Measurements from ENCODE around the gene CHML.

The CHML gene

DNA sequence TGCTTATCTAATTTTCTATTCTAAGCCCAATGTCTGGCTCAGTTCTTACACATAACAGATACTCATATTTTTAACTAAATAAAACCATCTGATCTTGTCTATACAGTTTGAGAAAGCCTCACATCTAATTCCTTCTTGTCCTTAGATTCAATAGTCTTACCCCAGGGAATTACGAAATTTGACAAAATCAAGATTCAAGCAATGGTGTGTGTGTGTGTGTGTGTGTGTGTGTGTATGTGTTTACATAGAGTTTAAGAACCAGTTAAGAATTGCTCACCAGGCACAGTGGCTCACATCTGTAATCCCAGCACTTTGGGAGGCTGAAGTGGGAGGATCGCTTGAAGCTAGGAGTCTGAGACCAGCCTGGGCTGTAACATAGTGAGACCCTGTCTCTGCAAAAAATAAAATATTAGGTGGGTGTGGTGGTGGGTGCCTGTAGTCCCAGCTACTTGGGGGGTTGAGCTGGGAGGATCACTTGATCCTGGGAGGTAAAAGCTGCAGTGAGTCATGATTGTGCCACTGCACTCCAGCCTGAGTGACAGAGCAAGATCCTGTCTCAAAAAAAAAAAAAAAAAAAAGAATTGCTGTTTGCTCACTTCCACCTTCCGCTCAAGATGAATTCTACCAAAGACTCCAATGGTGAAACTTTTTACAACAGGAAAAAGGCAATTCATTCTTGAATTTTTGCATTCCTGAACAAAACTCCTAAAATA is 18.1 kb upstream of the CHML start:
- DNase-seq (ENCODE audit: extremely low read depth, low read depth), result no peak
- TF ChIP-seq, protein P1, sequence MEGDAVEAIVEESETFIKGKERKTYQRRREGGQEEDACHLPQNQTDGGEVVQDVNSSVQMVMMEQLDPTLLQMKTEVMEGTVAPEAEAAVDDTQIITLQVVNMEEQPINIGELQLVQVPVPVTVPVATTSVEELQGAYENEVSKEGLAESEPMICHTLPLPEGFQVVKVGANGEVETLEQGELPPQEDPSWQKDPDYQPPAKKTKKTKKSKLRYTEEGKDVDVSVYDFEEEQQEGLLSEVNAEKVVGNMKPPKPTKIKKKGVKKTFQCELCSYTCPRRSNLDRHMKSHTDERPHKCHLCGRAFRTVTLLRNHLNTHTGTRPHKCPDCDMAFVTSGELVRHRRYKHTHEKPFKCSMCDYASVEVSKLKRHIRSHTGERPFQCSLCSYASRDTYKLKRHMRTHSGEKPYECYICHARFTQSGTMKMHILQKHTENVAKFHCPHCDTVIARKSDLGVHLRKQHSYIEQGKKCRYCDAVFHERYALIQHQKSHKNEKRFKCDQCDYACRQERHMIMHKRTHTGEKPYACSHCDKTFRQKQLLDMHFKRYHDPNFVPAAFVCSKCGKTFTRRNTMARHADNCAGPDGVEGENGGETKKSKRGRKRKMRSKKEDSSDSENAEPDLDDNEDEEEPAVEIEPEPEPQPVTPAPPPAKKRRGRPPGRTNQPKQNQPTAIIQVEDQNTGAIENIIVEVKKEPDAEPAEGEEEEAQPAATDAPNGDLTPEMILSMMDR (IDR thresholded peaks at IDR 0.05; ENCODE audit: low read depth, low read length), result no peak

DNA sequence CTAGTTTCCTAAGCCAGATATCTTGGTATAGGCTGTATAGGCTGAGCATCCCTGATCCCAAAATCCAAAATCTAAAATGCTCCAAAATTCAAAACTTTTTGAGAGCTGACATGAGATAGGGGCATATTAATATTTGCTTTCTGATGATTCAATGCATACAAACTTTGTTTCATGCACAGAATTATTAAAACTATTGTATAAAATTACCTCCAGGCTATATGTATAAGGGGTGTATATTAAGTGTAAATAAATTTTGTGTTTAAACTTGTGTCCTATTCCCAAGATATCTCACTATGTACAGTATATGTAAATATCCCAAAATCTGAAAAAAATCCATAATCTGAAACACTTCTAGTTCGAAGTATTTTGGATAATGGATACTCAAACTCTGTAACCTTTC is 14.5 kb upstream of the CHML start:
- TF ChIP-seq, protein P1 (IDR thresholded peaks at IDR 0.05; ENCODE audit: low read depth, low read length), result no peak
- no peak for DNase-seq (ENCODE audit: extremely low read depth, low read depth)

DNA sequence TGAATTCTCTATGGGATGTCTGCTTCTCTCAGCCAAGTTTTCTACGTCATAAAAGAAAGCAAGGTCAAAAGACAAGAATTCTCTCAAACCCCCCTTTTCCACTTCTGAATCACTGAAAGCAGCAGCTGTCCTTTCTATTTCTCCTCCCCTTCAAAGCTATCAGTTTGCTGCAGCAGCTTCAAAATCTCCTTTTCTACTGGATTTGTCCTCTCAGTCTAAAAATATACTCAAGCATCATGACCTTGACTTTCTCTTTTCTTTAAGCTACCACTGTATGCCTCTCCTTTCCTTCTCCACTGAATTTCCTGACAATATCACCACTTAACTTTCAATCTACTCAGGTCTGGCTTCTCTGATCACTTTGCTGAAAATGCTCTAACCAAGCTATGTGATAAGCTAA is 13.8 kb upstream of the CHML start:
- no peak for DNase-seq (ENCODE audit: extremely low read depth, low read depth)
- TF ChIP-seq, protein P1 (IDR thresholded peaks at IDR 0.05; ENCODE audit: low read depth, low read length), result no peak

DNA sequence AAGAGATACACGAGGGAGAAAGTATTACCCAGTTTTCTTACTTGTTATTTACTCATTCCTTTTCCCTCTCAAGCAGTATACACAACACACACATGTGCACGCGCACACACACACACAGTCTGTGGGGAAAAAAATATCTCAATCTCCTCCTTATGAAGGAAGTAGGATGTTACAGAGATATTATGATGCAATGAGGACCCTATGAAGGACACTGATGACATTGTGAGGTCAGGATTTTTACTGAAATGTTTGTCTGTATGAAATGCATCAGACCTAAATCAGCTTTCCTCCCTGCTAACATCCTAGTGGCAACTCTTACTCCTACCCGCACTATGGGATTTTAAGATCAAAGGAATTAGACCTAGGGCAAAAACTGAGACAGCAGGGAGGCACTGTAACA is 11.8 kb upstream of the CHML start, which contains the start of gene WDR64:
WDR64 (plus strand) TSS at position 270 of the 400 bp plus-strand sequence. CDS start 204 bp downstream, outside the sequence.
- TF ChIP-seq, protein P1 (IDR thresholded peaks at IDR 0.05; ENCODE audit: low read depth, low read length), result no peak
- DNase-seq (ENCODE audit: extremely low read depth, low read depth), result no peak

DNA sequence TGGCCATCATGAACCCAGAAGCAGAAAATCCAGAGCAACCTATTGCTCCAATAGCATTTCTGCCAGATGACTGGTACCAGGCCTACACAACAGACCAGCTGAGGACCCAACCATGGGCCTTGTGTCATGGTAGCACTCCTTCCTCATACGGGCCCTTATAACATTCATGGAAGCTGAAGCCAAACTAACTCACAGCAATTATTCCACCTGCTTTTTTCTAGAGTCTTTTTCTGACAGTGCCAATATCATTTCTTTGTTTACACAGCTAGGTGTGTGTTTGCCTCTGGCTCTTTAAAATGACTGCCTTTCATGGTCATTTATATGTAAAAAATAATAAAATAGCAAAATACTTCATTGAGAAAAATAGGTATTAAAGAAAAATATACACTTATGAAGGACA is 8.0 kb upstream of the CHML start:
- DNase-seq (ENCODE audit: extremely low read depth, low read depth), result no peak
- TF ChIP-seq, protein P1 (IDR thresholded peaks at IDR 0.05; ENCODE audit: low read depth, low read length), result no peak

GRCh38 chr1:241647658-241648057 is 7.5 kb upstream of the CHML start:
- TF ChIP-seq, protein P1 (IDR thresholded peaks at IDR 0.05; ENCODE audit: low read depth, low read length), result no peak
- no peak for DNase-seq (ENCODE audit: extremely low read depth, low read depth)

DNA sequence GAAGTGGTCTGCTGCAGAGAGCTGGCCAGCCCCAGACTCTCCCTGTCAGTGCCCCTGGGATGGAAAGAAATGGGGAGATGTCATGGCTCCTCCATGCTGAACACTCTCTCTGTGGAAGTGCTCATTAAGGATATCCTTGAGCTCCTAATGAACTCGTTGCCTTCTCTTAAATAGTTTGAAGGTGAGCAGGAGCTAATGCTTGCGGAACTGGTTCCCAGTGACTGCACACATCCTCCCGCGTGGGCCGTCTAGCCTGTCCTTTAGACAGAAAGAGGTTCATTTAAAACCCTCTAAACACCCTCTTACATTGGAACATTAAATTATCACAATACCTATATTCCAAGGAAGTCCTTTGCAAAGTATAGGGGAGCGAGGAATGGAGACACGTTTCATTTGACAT is 6.0 kb upstream of the CHML start:
- TF ChIP-seq, protein P1 (IDR thresholded peaks at IDR 0.05; ENCODE audit: low read depth, low read length), result no peak
- no peak for DNase-seq (ENCODE audit: extremely low read depth, low read depth)

Measured in AG09319 (cell line).